ENCODE data around the gene CCDC185. TPM values are rescaled to one million over a fixed set of nuclear protein-coding genes. Genes with fewer than 3 reads are reported as not detected.

Gene CCDC185
- total RNA-seq, 2 experiments from 2014 or later, result not detected

- Mint-ChIP-seq H3K9me3 (no peaks in the 10 kb centered on the region), H3K27me3 (ENCODE audit: low read depth) (no peaks in the 10 kb centered on the region), H3K36me3 (ENCODE audit: low read depth) (no peaks in the 10 kb centered on the region), H3K4me1 (ENCODE audit: low read depth) (peaks cover 3% of the 10 kb centered on the region), H3K4me3 (no peak overlapping the region), H3K27ac (no peak overlapping the region)
- intact Hi-C loops (cut with micrococcal nuclease), result no loop called here
- DNase-seq, result no peak
- CTCF ChIA-PET, result no interaction called here
Observed at GRCh38 chr1:223422911-223423310, 29.7 kb downstream of the CCDC185 start.

DNA sequence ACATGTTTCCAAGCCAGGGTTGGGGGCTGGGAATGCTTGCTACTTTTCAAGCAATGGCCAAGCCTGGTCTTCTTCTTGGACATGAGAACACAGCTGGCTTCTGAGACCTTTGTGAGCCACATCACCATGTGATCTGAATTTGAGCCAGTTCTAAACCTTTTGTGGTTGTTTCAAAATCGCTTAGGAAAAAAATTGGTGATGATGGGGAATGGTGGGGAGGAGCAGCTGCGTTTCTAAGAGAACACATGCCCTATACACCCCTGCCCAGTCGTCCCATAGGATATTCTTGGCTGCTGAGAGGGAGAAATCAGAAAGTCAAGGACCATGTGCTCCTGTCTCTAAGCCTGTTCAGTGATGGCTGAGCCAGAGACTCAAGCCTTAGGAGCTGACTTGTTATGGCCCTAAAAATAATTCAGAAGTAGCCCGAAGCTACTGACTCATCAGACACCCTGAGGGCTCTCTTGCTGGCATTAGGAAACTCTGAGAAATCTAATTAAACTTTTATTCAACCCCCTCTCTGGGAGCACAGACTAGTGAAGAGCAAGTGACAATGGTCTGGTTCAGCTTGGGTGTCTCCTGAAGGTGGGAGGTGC lies 30.5 kb downstream of the CCDC185 start:
- Mint-ChIP-seq H3K27ac (no peak overlapping the region), H3K9me3 (peaks cover 2% of the 10 kb centered on the region), H3K36me3 (ENCODE audit: low read depth) (no peaks in the 10 kb centered on the region), H3K4me3 (no peak overlapping the region), H3K27me3 (ENCODE audit: low read depth) (no peaks in the 10 kb centered on the region), H3K4me1 (ENCODE audit: low read depth) (peaks cover 3% of the 10 kb centered on the region)
- intact Hi-C loops (cut with micrococcal nuclease), result no loop called here
- no peak for DNase-seq
- CTCF ChIA-PET, result interaction anchor here (0.7 kb wide), 1 partner anchor 977 kb away, joined by 3 read pairs; no protein-coding TSS in a partner anchor

DNA sequence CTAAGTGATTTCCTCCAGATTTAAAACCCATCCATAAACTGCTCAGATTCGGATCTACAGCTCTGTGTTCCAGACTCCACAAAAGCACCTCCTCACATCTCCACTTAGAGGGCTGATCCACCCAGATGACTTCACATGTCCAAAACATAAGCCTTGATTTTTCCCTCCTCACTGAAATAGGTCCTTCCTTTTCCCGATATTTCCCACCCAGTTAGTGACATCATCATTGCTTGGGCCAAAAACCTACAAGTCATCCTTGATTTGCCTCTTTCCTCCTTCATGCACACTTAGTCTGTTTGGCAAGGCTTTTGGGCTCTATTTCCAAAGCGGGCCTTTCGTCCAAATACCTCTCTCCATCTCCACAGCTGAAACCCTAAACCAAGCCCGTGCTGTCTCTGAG lies 32.3 kb downstream of the CCDC185 start:
- H3K4me3 Mint-ChIP-seq, result no peak overlapping the region
- CTCF ChIA-PET, result interaction anchor here (0.7 kb wide), 1 partner anchor 184 kb away, joined by 3 read pairs; no protein-coding TSS in a partner anchor
- H3K27me3 Mint-ChIP-seq (ENCODE audit: low read depth), result no peaks in the 10 kb centered on the region
- peaks cover 3% of the 10 kb centered on the region for H3K4me1 Mint-ChIP-seq (ENCODE audit: low read depth)
- peaks cover 2% of the 10 kb centered on the region for H3K9me3 Mint-ChIP-seq
- intact Hi-C loops (cut with micrococcal nuclease), result no loop called here
- H3K36me3 Mint-ChIP-seq (ENCODE audit: low read depth), result no peaks in the 10 kb centered on the region
- no peak overlapping the region for H3K27ac Mint-ChIP-seq
- DNase-seq, result no peak

- H3K9me3 Mint-ChIP-seq, result peaks cover 2% of the 10 kb centered on the region
- H3K27me3 Mint-ChIP-seq (ENCODE audit: low read depth), result no peaks in the 10 kb centered on the region
- H3K4me3 Mint-ChIP-seq, result no peak overlapping the region
- CTCF ChIA-PET, result no interaction called here
- H3K36me3 Mint-ChIP-seq (ENCODE audit: low read depth), result no peaks in the 10 kb centered on the region
- intact Hi-C loops (cut with micrococcal nuclease), result no loop called here
- DNase-seq, result no peak
- H3K27ac Mint-ChIP-seq, result no peak overlapping the region
- H3K4me1 Mint-ChIP-seq (ENCODE audit: low read depth), result peaks cover 3% of the 10 kb centered on the region
Observed at GRCh38 chr1:223426936-223427335, 33.7 kb downstream of the CCDC185 start.

DNA sequence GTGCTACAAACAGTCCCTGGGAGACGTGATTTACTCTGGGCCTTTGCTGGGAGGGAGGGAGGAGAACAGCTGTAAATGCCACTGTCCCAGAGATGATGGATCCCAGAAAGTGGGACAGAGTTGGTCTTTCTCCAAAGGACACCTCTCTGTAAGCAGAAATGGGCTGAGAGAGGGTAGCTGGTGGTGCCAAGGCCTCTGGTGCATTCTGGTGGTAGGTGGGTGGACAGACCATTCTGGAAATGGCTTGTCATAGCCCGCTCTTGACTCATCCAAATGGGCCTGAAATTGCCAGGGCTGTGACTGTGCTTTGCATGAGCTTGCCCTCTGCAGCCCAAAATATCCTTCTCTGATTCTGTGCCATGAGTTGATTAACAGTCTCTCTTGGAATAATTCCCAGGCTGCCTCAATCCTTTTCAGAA lies 36.1 kb downstream of the CCDC185 start:
- H3K4me3 Mint-ChIP-seq, result no peak overlapping the region
- no peaks in the 10 kb centered on the region for H3K27me3 Mint-ChIP-seq (ENCODE audit: low read depth)
- CTCF ChIA-PET, result no interaction called here
- intact Hi-C loops (cut with micrococcal nuclease), result no loop called here
- no peak for DNase-seq
- no peak overlapping the region for H3K27ac Mint-ChIP-seq
- peaks cover 3% of the 10 kb centered on the region for H3K4me1 Mint-ChIP-seq (ENCODE audit: low read depth)
- no peaks in the 10 kb centered on the region for H3K36me3 Mint-ChIP-seq (ENCODE audit: low read depth)
- peaks cover 2% of the 10 kb centered on the region for H3K9me3 Mint-ChIP-seq

- H3K9me3 Mint-ChIP-seq, result peaks cover 2% of the 10 kb centered on the region
- intact Hi-C loops (cut with micrococcal nuclease), result no loop called here
- H3K27me3 Mint-ChIP-seq (ENCODE audit: low read depth), result no peaks in the 10 kb centered on the region
- no peaks in the 10 kb centered on the region for H3K36me3 Mint-ChIP-seq (ENCODE audit: low read depth)
- DNase-seq, result no peak
- H3K4me3 Mint-ChIP-seq, result no peak overlapping the region
- no peak overlapping the region for H3K27ac Mint-ChIP-seq
- CTCF ChIA-PET, result no interaction called here
- peaks cover 3% of the 10 kb centered on the region for H3K4me1 Mint-ChIP-seq (ENCODE audit: low read depth)
Observed at GRCh38 chr1:223429821-223430220, 36.6 kb downstream of the CCDC185 start.

DNA sequence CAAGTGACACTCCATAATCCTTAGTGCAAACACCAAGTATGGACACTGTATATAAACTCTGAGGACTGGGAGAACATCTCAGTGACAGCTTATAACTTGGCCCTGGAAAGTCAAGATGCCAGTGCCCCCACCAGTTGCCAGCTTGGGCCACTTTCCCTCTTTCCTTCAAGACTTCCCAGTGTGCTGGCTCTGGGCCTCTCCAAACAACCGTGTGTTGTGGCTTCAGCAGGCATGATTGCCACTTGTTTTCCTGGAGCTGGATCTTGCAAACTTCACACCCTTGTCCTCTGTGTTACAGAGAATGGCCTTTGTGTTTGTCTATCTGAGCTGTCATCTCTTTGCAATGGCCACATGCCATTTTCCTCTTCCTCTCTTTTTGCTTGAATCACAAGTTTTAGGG lies 37.0 kb downstream of the CCDC185 start:
- no peak overlapping the region for H3K4me3 Mint-ChIP-seq
- no peaks in the 10 kb centered on the region for H3K36me3 Mint-ChIP-seq (ENCODE audit: low read depth)
- DNase-seq, result no peak
- H3K4me1 Mint-ChIP-seq (ENCODE audit: low read depth), result peaks cover 3% of the 10 kb centered on the region
- H3K27ac Mint-ChIP-seq, result no peak overlapping the region
- H3K9me3 Mint-ChIP-seq, result peaks cover 2% of the 10 kb centered on the region
- H3K27me3 Mint-ChIP-seq (ENCODE audit: low read depth), result no peaks in the 10 kb centered on the region
- CTCF ChIA-PET, result no interaction called here
- intact Hi-C loops (cut with micrococcal nuclease), result no loop called here

DNA sequence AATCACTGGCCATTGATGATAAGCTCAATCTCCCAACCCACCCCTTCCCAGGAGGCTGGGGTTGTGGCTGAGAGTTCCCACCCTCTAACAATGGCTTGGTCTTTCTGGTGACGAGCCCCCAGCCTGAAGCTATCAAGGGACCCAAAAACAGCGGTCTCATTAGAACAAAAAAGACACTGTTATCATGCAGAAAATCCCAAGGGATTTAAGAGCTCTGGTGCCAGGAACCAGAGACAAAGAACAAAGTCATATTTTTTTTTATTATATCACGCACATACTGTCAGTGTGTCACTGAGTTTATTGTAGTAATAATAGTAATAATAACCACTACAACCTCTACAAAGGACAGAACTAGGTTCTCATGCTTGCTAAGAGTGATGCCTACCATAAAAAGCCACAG lies 43.9 kb downstream of the CCDC185 start:
- Mint-ChIP-seq H3K4me3 (no peak overlapping the region), H3K4me1 (ENCODE audit: low read depth) (no peaks in the 10 kb centered on the region), H3K27me3 (ENCODE audit: low read depth) (no peaks in the 10 kb centered on the region), H3K27ac (no peak overlapping the region), H3K36me3 (ENCODE audit: low read depth) (no peaks in the 10 kb centered on the region), H3K9me3 (peaks cover 1% of the 10 kb centered on the region)
- DNase-seq, result no peak
- intact Hi-C loops (cut with micrococcal nuclease), result no loop called here
- CTCF ChIA-PET, result no interaction called here

GRCh38 chr1:223443397-223443796 lies 50.2 kb downstream of the CCDC185 start:
- Mint-ChIP-seq H3K36me3 (ENCODE audit: low read depth) (peaks cover 4% of the 10 kb centered on the region), H3K27me3 (ENCODE audit: low read depth) (peaks cover 1% of the 10 kb centered on the region), H3K27ac (no peak overlapping the region), H3K4me3 (no peak overlapping the region), H3K4me1 (ENCODE audit: low read depth) (no peaks in the 10 kb centered on the region), H3K9me3 (peaks cover 16% of the 10 kb centered on the region)
- DNase-seq, result no peak
- intact Hi-C loops (cut with micrococcal nuclease), result no loop called here
- CTCF ChIA-PET, result no interaction called here

DNA sequence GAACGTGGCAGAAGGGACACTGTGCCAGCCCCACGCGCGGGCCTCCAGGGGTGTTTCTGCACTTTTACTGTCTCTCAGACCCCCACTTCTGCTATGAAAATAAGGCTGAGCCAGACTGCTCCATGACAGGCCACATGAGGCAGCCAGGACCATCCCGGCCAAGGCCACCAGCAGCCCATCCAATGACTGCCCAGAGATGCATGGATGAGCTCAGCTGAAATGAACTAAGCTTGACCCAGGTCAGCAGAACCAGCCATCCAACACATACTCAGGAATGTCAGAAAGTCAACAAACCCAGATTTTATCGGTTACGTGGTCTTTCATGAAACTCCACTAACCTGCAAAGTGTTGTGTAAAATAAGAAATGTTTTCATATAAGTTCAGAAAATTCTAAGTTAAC lies 51.2 kb downstream of the CCDC185 start:
- Mint-ChIP-seq H3K36me3 (ENCODE audit: low read depth) (peaks cover 4% of the 10 kb centered on the region), H3K4me3 (no peak overlapping the region), H3K4me1 (ENCODE audit: low read depth) (no peaks in the 10 kb centered on the region), H3K9me3 (peaks cover 16% of the 10 kb centered on the region), H3K27me3 (ENCODE audit: low read depth) (peaks cover 1% of the 10 kb centered on the region), H3K27ac (no peak overlapping the region)
- DNase-seq, result no peak
- intact Hi-C loops (cut with micrococcal nuclease), result no loop called here
- CTCF ChIA-PET, result no interaction called here

Other genes starting within 250 kb of the CCDC185 start
- 1 to 10 TPM; 1.1 to 1.8 TPM for gene SUSD4, start 29.2 kb upstream of the CCDC185 start, total RNA-seq